ENCODE results near the gene ZKSCAN3. TPM values are rescaled to one million over a fixed set of nuclear protein-coding genes. Genes with fewer than 3 reads are reported as not detected.

ZKSCAN3 gene
- total and polyA plus RNA-seq, 4 donors: 1.1 to 13.2 (median 3.1) TPM

DNA sequence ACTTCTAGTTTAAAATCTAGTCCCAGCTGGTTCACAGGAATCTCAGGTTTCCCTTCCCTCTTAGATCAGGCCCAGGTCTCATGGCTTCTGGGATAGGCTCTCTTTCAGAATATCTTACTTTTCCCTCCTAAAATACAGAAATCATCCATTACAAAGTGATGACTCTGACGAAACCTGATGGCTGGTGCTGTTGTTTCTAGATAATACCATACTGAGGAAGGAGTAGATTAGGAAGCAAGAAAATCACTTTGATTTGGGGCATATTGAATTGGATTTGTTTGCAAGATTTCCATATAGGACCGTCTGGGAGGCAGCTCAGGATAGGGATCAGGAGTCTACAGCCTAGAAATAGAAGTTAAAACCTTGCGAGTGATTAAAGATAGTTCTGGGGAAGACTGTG is 3.6 kb downstream of the ZKSCAN3 start:
- H3K27me3 ChIP-seq (ENCODE audit: control insufficient read depth in 3 of 3, insufficient read depth in 3 of 3, low read length in 2 of 3): no peaks in the 10 kb centered on the region
- H3K4me3 ChIP-seq: no peak overlapping the region
- H3K9me3 ChIP-seq (ENCODE audit: control insufficient read depth in 4 of 4, insufficient read depth in 3 of 4, low read length in 3 of 4): no peaks in the 10 kb centered on the region
- no peak overlapping the region for H3K9ac ChIP-seq (ENCODE audit: insufficient read depth in 1 of 2, low read length in 2 of 2)
- no peak overlapping the region for H3K27ac ChIP-seq (ENCODE audit: low read depth in 1 of 2, low read length in 1 of 2)
- DNase-seq: no peak
- TF ChIP-seq, protein P1, sequence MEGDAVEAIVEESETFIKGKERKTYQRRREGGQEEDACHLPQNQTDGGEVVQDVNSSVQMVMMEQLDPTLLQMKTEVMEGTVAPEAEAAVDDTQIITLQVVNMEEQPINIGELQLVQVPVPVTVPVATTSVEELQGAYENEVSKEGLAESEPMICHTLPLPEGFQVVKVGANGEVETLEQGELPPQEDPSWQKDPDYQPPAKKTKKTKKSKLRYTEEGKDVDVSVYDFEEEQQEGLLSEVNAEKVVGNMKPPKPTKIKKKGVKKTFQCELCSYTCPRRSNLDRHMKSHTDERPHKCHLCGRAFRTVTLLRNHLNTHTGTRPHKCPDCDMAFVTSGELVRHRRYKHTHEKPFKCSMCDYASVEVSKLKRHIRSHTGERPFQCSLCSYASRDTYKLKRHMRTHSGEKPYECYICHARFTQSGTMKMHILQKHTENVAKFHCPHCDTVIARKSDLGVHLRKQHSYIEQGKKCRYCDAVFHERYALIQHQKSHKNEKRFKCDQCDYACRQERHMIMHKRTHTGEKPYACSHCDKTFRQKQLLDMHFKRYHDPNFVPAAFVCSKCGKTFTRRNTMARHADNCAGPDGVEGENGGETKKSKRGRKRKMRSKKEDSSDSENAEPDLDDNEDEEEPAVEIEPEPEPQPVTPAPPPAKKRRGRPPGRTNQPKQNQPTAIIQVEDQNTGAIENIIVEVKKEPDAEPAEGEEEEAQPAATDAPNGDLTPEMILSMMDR (IDR thresholded peaks at IDR 0.05; ENCODE audit: control extremely low read depth, extremely low read depth): no peak
- WGBS, 2 donors: 79 to 92% methylated on average over 3 of the region's 3 CpGs
- ATAC-seq (ENCODE audit: insufficient read depth, low FRiP score): no peak
- peaks cover 0 to 29% (median 9%) of the 10 kb centered on the region in 5 donors for H3K4me1 ChIP-seq (ENCODE audit: control insufficient read depth in 5 of 5, insufficient read depth in 5 of 5, low read length in 5 of 5)
- H3K36me3 ChIP-seq (ENCODE audit: control insufficient read depth in 4 of 4, insufficient read depth in 4 of 4, low read length in 4 of 4): no peaks in the 10 kb centered on the region

DNA sequence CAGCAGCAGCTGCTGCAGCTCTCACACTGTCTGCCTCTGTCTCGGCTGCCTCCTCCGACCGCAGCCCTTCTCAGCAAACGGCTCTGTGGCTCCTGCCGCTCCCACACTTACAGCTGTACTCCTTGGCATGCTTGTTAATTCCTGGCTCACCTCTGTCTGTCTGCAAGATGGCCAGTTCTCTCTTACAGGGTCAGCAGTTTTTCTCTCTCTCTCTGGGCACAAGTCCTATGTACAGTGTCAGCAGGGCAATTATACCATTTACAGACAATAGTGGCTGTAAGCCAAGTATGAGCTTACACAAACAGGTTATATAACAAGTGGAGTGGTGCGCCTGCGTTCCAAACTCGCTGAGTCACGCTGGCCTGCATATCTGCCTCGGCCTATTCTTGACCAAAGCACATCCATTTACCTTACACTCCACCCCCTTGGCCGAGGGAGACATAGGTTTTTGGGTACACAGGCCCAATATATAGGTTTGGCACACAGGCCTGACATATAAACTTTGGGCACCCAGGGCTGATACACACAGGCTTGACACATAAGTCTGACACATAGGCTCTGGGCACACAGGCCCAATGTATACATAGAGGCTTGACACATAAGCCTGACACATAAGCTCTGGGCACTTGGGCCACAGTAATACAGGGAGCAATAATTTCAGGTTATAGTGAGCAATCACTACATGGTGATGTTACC is 4.4 kb downstream of the ZKSCAN3 start:
- 63 to 78% methylated on average over 11 of the region's 11 CpGs for WGBS, 2 donors
- DNase-seq: peak in 1 of 3 donors; percentile 15
- Histone ChIP-seq H3K9me3 (ENCODE audit: control insufficient read depth in 4 of 4, insufficient read depth in 3 of 4, low read length in 3 of 4) (no peaks in the 10 kb centered on the region), H3K9ac (ENCODE audit: insufficient read depth in 1 of 2, low read length in 2 of 2) (no peak overlapping the region), H3K4me1 (ENCODE audit: control insufficient read depth in 5 of 5, insufficient read depth in 5 of 5, low read length in 5 of 5) (peaks cover 0 to 29% (median 9%) of the 10 kb centered on the region in 5 donors), H3K27me3 (ENCODE audit: control insufficient read depth in 3 of 3, insufficient read depth in 3 of 3, low read length in 2 of 3) (no peaks in the 10 kb centered on the region), H3K4me3 (peak overlapping the region; percentile 3), H3K36me3 (ENCODE audit: control insufficient read depth in 4 of 4, insufficient read depth in 4 of 4, low read length in 4 of 4) (no peaks in the 10 kb centered on the region), H3K27ac (ENCODE audit: low read depth in 1 of 2, low read length in 1 of 2) (peak overlapping the region in 1 of 2 donors; percentile 94)
- ATAC-seq (ENCODE audit: insufficient read depth, low FRiP score): no peak
- TF ChIP-seq, protein P1 (IDR thresholded peaks at IDR 0.05; ENCODE audit: control extremely low read depth, extremely low read depth): no peak

DNA sequence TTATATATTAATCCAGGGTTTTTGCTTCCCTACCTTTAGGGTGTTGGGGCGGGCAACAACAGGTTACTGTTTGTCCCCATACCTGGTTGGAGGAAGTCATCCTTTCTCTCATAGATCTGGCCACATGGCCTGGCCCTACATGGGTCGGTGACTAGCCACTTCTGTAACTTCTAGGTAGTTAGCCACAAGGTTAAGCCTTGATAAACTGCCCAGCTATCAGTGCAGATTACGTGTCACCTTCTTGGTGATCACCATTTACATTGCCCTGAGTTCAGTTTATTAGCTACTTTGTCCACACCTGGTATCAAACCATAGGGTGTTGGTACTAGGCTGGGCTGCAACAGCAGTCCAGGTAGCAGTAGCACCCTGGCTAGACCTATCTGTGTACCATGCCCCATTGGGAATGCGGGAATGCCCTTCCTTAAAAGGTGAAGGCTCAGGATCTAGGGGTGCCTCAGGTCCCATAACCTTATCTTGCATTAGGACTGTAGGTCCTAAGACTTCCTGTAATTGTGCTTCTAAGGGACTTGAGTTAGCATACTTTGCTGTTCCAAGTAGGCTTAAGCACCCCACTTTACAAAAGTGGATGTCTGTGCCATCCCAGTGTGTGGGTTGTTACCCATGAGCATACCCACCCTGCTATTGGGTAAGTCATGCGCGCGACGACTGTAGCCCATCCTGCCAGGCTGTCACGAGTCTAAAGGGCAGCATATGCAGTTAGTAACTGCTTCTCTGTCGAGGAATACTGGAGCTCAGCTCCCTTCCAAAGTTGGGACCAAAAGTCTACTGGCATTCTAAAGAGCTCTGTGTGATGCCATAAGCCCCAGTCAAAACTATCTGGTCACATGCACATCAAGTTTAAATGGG is 5.2 kb downstream of the ZKSCAN3 start:
- TF ChIP-seq, protein P1 (IDR thresholded peaks at IDR 0.05; ENCODE audit: control extremely low read depth, extremely low read depth): no peak
- H3K4me1 ChIP-seq (ENCODE audit: control insufficient read depth in 5 of 5, insufficient read depth in 5 of 5, low read length in 5 of 5): peaks cover 0 to 26% (median 9%) of the 10 kb centered on the region in 5 donors
- 76 to 79% methylated on average over 10 of the region's 10 CpGs for WGBS, 2 donors

More for the DNA sequence above, 5.2 kb downstream of the ZKSCAN3 start:
- peaks cover 0 to 3% (median 0%) of the 10 kb centered on the region in 4 donors for H3K36me3 ChIP-seq (ENCODE audit: control insufficient read depth in 4 of 4, insufficient read depth in 4 of 4, low read length in 4 of 4)
- no peaks in the 10 kb centered on the region for H3K27me3 ChIP-seq (ENCODE audit: control insufficient read depth in 3 of 3, insufficient read depth in 3 of 3, low read length in 2 of 3)
- DNase-seq (no peak), ATAC-seq (ENCODE audit: insufficient read depth, low FRiP score) (no peak)
- peak overlapping the region in 1 of 2 donors; percentile 94 for H3K27ac ChIP-seq (ENCODE audit: low read depth in 1 of 2, low read length in 1 of 2)
- no peak overlapping the region for H3K4me3 ChIP-seq
- no peaks in the 10 kb centered on the region for H3K9me3 ChIP-seq (ENCODE audit: control insufficient read depth in 4 of 4, insufficient read depth in 3 of 4, low read length in 3 of 4)
- peak overlapping the region in 1 of 2 donors; percentile 94 for H3K9ac ChIP-seq (ENCODE audit: insufficient read depth in 1 of 2, low read length in 2 of 2)
